ENCODE measurements around the gene ZNF217. TPM values are rescaled to one million over a fixed set of nuclear protein-coding genes. Genes with fewer than 3 reads are reported as not detected.
"Not testable (repeated sequence)": the region's sequence is repeated elsewhere in the genome, so short reads cannot be mapped to it uniquely, and the experiment has no call there.

The ZNF217 gene
- total RNA-seq, 4 donors from 2014 or later: 37.8 to 67.6 (median 50.5) TPM

- no peak for TF ChIP-seq CTCF (IDR thresholded peaks at IDR 0.05)
- TF ChIP-seq POLR2A (IDR thresholded peaks at IDR 0.05): no peak
- intact Hi-C loops (cut with DNase I; ENCODE audit: low total_unique reads): no loop called here
- DNase-seq (ENCODE audit: low spot score in 2 of 2): no peak
- 95 to 100% methylated on average over 1 of the region's 1 CpG for WGBS, 2 donors
- no peak overlapping the region for H3K4me3 ChIP-seq (ENCODE audit: low read depth, poor library complexity, severe bottlenecking)
Measured at GRCh38 chr20:53533500-53533899, 60.1 kb downstream of the ZNF217 start.

- 88 to 89% methylated on average over 6 of the region's 6 CpGs for WGBS, 2 donors
- intact Hi-C loops (cut with DNase I; ENCODE audit: low total_unique reads); DNase-seq (ENCODE audit: low spot score in 2 of 2); H3K4me3 ChIP-seq (ENCODE audit: low read depth, poor library complexity, severe bottlenecking): not testable (repeated sequence)
Measured at GRCh38 chr20:53532654-53533312, 60.9 kb downstream of the ZNF217 start.

- TF ChIP-seq CTCF (IDR thresholded peaks at IDR 0.05) (no peak), POLR2A (IDR thresholded peaks at IDR 0.05) (no peak)
- no peak for DNase-seq (ENCODE audit: low spot score in 2 of 2)
- no peak overlapping the region for H3K4me3 ChIP-seq (ENCODE audit: low read depth, poor library complexity, severe bottlenecking)
- WGBS, 2 donors: 67 to 73% methylated on average over 2 of the region's 2 CpGs
- intact Hi-C loops (cut with DNase I; ENCODE audit: low total_unique reads): no loop called here
Measured at GRCh38 chr20:53530440-53530839, 63.2 kb downstream of the ZNF217 start.

GRCh38 chr20:53529658-53530057 lies 64.0 kb downstream of the ZNF217 start:
- H3K4me3 ChIP-seq (ENCODE audit: low read depth, poor library complexity, severe bottlenecking): no peak overlapping the region
- TF ChIP-seq CTCF (IDR thresholded peaks at IDR 0.05) (no peak), POLR2A (IDR thresholded peaks at IDR 0.05) (no peak)
- intact Hi-C loops (cut with DNase I; ENCODE audit: low total_unique reads): no loop called here
- WGBS, 2 donors: 80 to 85% methylated on average over 5 of the region's 5 CpGs
- DNase-seq (ENCODE audit: low spot score in 2 of 2): no peak

- TF ChIP-seq CTCF (IDR thresholded peaks at IDR 0.05): no peak
- TF ChIP-seq POLR2A (IDR thresholded peaks at IDR 0.05): no peak
- H3K4me3 ChIP-seq (ENCODE audit: low read depth, poor library complexity, severe bottlenecking): no peak overlapping the region
- DNase-seq (ENCODE audit: low spot score in 2 of 2): no peak
- 66 to 74% methylated on average over 8 of the region's 8 CpGs for WGBS, 2 donors
- intact Hi-C loops (cut with DNase I; ENCODE audit: low total_unique reads): no loop called here
Measured at GRCh38 chr20:53527196-53527595, 66.4 kb downstream of the ZNF217 start.

- 74 to 76% methylated on average over 13 of the region's 13 CpGs for WGBS, 2 donors
- H3K4me3 ChIP-seq (ENCODE audit: low read depth, poor library complexity, severe bottlenecking): no peak overlapping the region
- intact Hi-C loops (cut with DNase I; ENCODE audit: low total_unique reads): no loop called here
- peak in 1 of 2 donors; percentile 69 for DNase-seq (ENCODE audit: low spot score in 2 of 2)
- TF ChIP-seq CTCF (IDR thresholded peaks at IDR 0.05) (no peak), POLR2A (IDR thresholded peaks at IDR 0.05) (no peak)
Measured at GRCh38 chr20:53524589-53525312, 68.9 kb downstream of the ZNF217 start.

GRCh38 chr20:53523615-53524014 lies 70.0 kb downstream of the ZNF217 start:
- DNase-seq (ENCODE audit: low spot score in 2 of 2); intact Hi-C loops (cut with DNase I; ENCODE audit: low total_unique reads); H3K4me3 ChIP-seq (ENCODE audit: low read depth, poor library complexity, severe bottlenecking): not testable (repeated sequence)
- 91 to 93% methylated on average over 2 of the region's 2 CpGs for WGBS, 2 donors
